Osteoblast (primary cell): ENCODE measurements around the gene BDH1. TPM values are rescaled to one million over a fixed set of nuclear protein-coding genes. Genes with fewer than 3 reads are reported as not detected.
"Not testable (repeated sequence)": the region's sequence is repeated elsewhere in the genome, so short reads cannot be mapped to it uniquely, and the experiment has no call there.

Source experiments
- DNase-seq: peaks from one replicate; pipeline ENCODE4 v3.0.0; 2011; ENCODE audit warnings: low spot score, mixed read lengths; ENCODE audit not compliant: insufficient read length; ENCODE audit errors: missing footprints
- H2AFZ ChIP-seq: 2 replicates; pipeline ENCODE4 v1.6.0; 2011; ENCODE audit warnings: mild to moderate bottlenecking, low read length
- H3K27ac ChIP-seq: 2 replicates; pipeline ENCODE4 v1.5.1; 2011; ENCODE audit warnings: mild to moderate bottlenecking, low read depth, low read length, moderate library complexity
- H3K27me3 ChIP-seq: 2 replicates; pipeline ENCODE4 v1.6.0; 2012; ENCODE audit warnings: mild to moderate bottlenecking, control low read depth, inconsistent platforms, low read length, moderate library complexity; ENCODE audit not compliant: insufficient read depth
- H3K36me3 ChIP-seq: 2 replicates; pipeline ENCODE4 v1.5.1; 2011; ENCODE audit warnings: mild to moderate bottlenecking, low read length, control low read depth, moderate library complexity; ENCODE audit not compliant: insufficient read depth
- H3K4me1 ChIP-seq: 2 replicates; pipeline ENCODE4 v1.5.1; 2011; ENCODE audit warnings: mild to moderate bottlenecking, low read length, control low read depth, moderate library complexity; ENCODE audit not compliant: insufficient read depth
- H3K4me2 ChIP-seq: 2 replicates; pipeline ENCODE4 v1.6.0; 2011; ENCODE audit warnings: mild to moderate bottlenecking, low read length; ENCODE audit not compliant: insufficient read depth
- H3K4me3 ChIP-seq: fragments of 200-600 bp; sonication (generic); 3 replicates; pipeline ENCODE4 v1.5.1; 2012; ENCODE audit warnings: mild to moderate bottlenecking, low read length, inconsistent platforms; ENCODE audit not compliant: insufficient read depth
- H3K79me2 ChIP-seq: 2 replicates; pipeline ENCODE4 v1.6.0; 2012; ENCODE audit warnings: mild to moderate bottlenecking, low read length, control low read depth, inconsistent platforms; ENCODE audit not compliant: insufficient read depth
- H3K9me3 ChIP-seq: 2 replicates; pipeline ENCODE4 v1.5.1; 2011; ENCODE audit warnings: low read depth, low read length, control low read depth
- H4K20me1 ChIP-seq: 2 replicates; pipeline ENCODE4 v1.6.0; 2012; ENCODE audit warnings: mild to moderate bottlenecking, low read length, control low read depth; ENCODE audit not compliant: insufficient read depth
- CTCF ChIP-seq: IDR thresholded peaks from 2 replicates; pipeline ENCODE4 v1.5.1; 2011; ENCODE audit warnings: mild to moderate bottlenecking, low read depth, low read length, moderate library complexity; ENCODE audit errors: extremely low read depth
- total RNA-seq: library from RNA; depleted of rRNA; stranded (reverse); fragments of >200 nt; gene quantifications from 2 replicates; pipeline ENCODE4 v1.2.3, GENCODE V29; 2012

Gene BDH1
- total RNA-seq, 1 donor = 5.8 TPM

- TF ChIP-seq CTCF = no peak
- no peaks in the 10 kb centered on the region for H3K36me3 ChIP-seq
- H3K4me3 ChIP-seq = no peak overlapping the region
- no peaks in the 10 kb centered on the region for H4K20me1 ChIP-seq
- H3K4me1 ChIP-seq = no peaks in the 10 kb centered on the region
- no peak for DNase-seq
- no peaks in the 10 kb centered on the region for H3K9me3 ChIP-seq
- H3K27me3 ChIP-seq = peaks cover 13% of the 10 kb centered on the region
- H3K79me2 ChIP-seq = no peaks in the 10 kb centered on the region
- H3K4me2 ChIP-seq = no peak overlapping the region
- no peak overlapping the region for H2AFZ ChIP-seq
- H3K27ac ChIP-seq = no peak overlapping the region
These were observed 22.6 kb upstream of the BDH1 start for GRCh38 chr3:197578376-197578775.

GRCh38 chr3:197577366-197578074 is 21.8 kb upstream of the BDH1 start:
- Histone ChIP-seq H3K9me3 (no peaks in the 10 kb centered on the region), H2AFZ (no peak overlapping the region), H3K79me2 (no peaks in the 10 kb centered on the region), H3K4me1 (no peaks in the 10 kb centered on the region), H3K36me3 (no peaks in the 10 kb centered on the region), H4K20me1 (no peaks in the 10 kb centered on the region), H3K4me3 (no peak overlapping the region), H3K27me3 (peaks cover 13% of the 10 kb centered on the region), H3K4me2 (no peak overlapping the region), H3K27ac (no peak overlapping the region)
- no peak for DNase-seq
- TF ChIP-seq CTCF = no peak

GRCh38 chr3:197576838-197577237 is 21.1 kb upstream of the BDH1 start:
- H3K4me2 ChIP-seq = no peak overlapping the region
- no peaks in the 10 kb centered on the region for H3K9me3 ChIP-seq
- no peak overlapping the region for H2AFZ ChIP-seq
- no peak overlapping the region for H3K27ac ChIP-seq
- H3K4me3 ChIP-seq = no peak overlapping the region
- no peaks in the 10 kb centered on the region for H4K20me1 ChIP-seq
- no peaks in the 10 kb centered on the region for H3K79me2 ChIP-seq
- peaks cover 13% of the 10 kb centered on the region for H3K27me3 ChIP-seq
- no peaks in the 10 kb centered on the region for H3K4me1 ChIP-seq
- TF ChIP-seq CTCF = no peak
- H3K36me3 ChIP-seq = no peaks in the 10 kb centered on the region
- no peak for DNase-seq

GRCh38 chr3:197575362-197575761 is 19.6 kb upstream of the BDH1 start:
- Histone ChIP-seq H3K4me2 (no peak overlapping the region), H3K4me1 (no peaks in the 10 kb centered on the region), H2AFZ (no peak overlapping the region), H3K27ac (no peak overlapping the region), H3K4me3 (no peak overlapping the region), H3K9me3 (no peaks in the 10 kb centered on the region), H4K20me1 (no peaks in the 10 kb centered on the region), H3K27me3 (peaks cover 13% of the 10 kb centered on the region), H3K79me2 (no peaks in the 10 kb centered on the region), H3K36me3 (no peaks in the 10 kb centered on the region)
- no peak for TF ChIP-seq CTCF
- DNase-seq = no peak

GRCh38 chr3:197574396-197574991 is 18.7 kb upstream of the BDH1 start:
- not testable (repeated sequence) for H3K36me3 ChIP-seq, H3K9me3 ChIP-seq, H4K20me1 ChIP-seq, H2AFZ ChIP-seq, H3K4me1 ChIP-seq, H3K27ac ChIP-seq, H3K4me2 ChIP-seq, H3K79me2 ChIP-seq, DNase-seq, H3K4me3 ChIP-seq
- H3K27me3 ChIP-seq = peaks cover 11% of the 10 kb centered on the region
